Measurements from ENCODE around the gene PEX11G.
A peak's percentile ranks its signal among the peaks of the same experiment; 100 is the strongest.

PEX11G gene

GRCh38 chr19:7488736-7489353 is at the start of gene PEX11G:
TSS of gene PEX11G (minus strand) at chr19:7489035. CDS start at chr19:7489010, 25 bp downstream.
- DNase-seq (ENCODE audit: low read depth), result peak; percentile 92

DNA sequence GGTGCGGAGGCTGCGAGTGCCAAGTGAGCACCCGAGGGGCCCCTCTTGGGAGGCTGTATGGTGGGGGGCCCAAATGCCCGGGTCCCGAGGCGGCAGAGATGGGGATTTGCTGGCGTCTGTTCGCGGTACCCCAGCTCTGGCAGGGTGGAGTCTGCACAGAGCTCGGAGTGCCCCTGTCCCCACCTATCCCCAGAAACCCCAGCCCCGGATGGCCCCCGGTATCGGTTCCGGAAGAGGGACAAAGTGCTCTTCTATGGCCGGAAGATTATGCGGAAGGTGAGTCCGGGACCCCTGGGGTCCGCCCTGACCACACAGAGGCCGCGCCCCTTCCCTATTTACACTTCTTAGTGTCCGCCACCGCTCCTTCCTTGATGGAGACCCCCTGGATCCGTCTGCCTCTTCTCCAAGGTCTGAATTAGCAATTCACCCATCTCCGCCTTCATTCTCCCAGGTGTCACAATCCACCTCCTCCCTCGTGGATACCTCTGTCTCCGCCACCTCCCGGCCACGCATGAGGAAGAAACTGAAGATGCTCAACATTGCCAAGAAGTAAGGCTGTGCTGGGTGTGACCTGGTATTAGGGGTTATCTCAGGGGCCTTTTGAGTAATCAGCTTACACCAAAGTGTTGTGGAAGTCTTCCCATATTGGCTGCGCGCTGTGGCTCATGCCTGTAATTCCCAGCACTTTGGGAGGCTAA is 47.3 kb upstream of the PEX11G start:
- no peak for DNase-seq (ENCODE audit: low read depth)

GRCh38 chr19:7535047-7535997 is 46.5 kb upstream of the PEX11G start, which contains the start of gene PNPLA6:
TSS of gene PNPLA6 (plus strand) at chr19:7535717. CDS start at chr19:7535789, 72 bp downstream.
- peak; percentile 93 for DNase-seq (ENCODE audit: low read depth)

DNA sequence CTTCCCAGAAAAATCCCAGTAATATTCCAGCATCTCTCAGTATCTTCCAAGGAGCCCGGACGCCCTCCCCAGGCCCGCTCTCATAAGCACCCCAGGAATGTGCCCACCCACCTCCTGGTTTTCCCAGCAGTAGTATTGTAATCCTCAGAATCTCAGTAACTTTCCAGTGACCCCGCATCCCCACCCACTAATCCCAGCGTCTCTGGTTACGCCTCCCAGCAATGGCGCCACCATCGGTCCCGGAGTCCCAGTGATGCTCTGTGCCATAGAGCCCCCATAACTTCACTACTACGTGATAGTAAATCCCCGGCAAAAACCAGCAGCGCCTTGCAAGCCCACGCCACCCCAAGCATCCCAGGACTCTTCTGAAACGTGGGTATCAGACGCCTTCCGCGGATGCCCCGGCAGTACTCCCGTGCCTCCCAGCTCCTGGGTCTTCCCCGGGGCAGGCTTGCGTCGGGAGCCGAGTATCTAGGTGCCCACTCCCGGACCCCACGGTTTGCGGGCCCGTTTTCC is 45.8 kb upstream of the PEX11G start:
- DNase-seq (ENCODE audit: low read depth), result peak; percentile 47

- peak; percentile 82 for DNase-seq (ENCODE audit: low read depth)
Observed at GRCh38 chr19:7533925-7534480, 45.2 kb upstream of the PEX11G start.

- DNase-seq (ENCODE audit: low read depth), result no peak
Observed at GRCh38 chr19:7533281-7533885, 44.5 kb upstream of the PEX11G start.

- DNase-seq (ENCODE audit: low read depth), result no peak
Observed at GRCh38 chr19:7529610-7530490, 41.0 kb upstream of the PEX11G start.

GRCh38 chr19:7529246-7529600 is 40.4 kb upstream of the PEX11G start:
- DNase-seq (ENCODE audit: low read depth), result no peak

DNA sequence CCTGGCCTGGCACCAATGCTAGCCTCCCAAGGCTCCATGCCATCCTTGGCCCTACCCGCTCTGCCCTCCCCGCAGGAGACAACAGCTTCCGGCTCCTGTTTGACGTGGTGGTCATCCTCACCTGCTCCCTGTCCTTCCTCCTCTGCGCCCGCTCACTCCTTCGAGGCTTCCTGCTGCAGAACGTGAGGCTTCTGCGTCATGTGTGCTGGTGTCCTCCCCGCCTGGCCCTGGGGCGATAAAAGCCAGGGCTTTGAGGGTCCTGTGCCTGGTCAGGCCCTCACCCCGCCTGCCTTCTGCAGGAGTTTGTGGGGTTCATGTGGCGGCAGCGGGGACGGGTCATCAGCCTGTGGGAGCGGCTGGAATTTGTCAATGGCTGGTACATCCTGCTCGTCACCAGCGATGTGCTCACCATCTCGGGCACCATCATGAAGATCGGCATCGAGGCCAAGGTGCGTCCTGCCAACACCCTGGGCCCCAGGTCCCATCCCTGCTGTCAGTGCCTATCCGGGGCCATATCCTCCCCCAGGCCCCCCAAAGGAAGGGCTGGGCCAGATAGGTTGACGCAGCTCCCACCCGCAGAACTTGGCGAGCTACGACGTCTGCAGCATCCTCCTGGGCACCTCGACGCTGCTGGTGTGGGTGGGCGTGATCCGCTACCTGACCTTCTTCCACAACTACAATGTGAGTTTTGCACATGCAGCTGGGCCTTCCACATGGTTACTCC is 39.8 kb upstream of the PEX11G start:
- DNase-seq (ENCODE audit: low read depth), result no peak

DNA sequence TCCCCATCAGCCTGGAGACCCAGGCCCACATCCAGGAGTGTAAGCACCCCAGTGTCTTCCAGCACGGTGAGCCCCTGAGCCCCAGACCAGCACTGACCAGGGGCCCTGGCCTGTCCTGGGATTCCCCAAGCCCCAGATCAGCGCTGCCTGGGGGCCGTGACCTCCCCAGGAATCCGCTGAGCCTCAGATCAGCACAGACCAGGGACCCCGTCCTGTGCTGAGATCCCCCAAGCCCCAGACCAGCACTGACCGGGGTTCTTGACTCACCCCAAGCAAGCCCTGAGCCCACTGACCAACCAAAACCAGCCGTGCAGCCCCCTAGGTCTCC is 39.3 kb upstream of the PEX11G start:
- no peak for DNase-seq (ENCODE audit: low read depth)

GRCh38 chr19:7527516-7528191 is 38.8 kb upstream of the PEX11G start:
- DNase-seq (ENCODE audit: low read depth), result no peak

- no peak for DNase-seq (ENCODE audit: low read depth)
Observed at GRCh38 chr19:7526059-7526929, 37.5 kb upstream of the PEX11G start.

DNA sequence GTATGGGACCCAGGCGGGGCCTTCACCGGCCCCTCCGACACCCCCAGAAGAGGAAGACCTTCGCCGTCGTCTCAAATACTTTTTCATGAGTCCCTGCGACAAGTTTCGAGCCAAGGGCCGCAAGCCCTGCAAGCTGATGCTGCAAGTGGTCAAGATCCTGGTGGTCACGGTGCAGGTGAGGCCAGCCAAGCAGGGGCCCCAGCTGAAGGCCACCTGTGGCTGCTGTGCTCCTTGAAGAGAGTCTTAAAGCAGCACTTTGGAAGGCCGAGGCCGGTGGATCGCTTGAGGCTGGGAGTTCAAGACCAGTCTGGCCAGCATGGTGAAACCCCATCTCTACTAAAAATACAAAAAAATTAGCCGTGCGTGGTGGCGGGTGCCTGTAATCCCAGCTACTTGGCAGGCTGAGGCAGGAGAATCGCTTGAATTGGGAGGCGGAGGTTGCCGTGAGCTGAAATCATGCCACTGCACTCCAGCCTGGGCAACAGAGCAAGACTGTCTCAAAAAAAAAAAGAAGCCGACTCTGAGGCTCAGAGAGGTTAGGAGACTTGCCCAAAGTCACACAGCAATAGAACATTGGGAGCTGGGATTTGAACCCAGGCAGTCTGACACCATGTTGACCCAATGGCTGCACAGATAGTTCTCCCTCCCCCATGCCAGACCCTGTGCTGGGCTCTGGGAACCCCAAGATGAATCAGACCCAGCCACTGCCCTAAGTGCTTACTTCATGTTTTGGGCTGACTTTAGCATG is 36.3 kb upstream of the PEX11G start:
- no peak for DNase-seq (ENCODE audit: low read depth)

GRCh38 chr19:7524523-7524922 is 35.7 kb upstream of the PEX11G start:
- DNase-seq (ENCODE audit: low read depth), result no peak

GRCh38 chr19:7522923-7523667 is 34.3 kb upstream of the PEX11G start:
- no peak for DNase-seq (ENCODE audit: low read depth)

GRCh38 chr19:7522072-7522922 is 33.5 kb upstream of the PEX11G start, which contains the start of gene MCOLN1:
TSS of gene MCOLN1 (plus strand) at chr19:7522624. CDS start at chr19:7522751, 127 bp downstream.
- DNase-seq (ENCODE audit: low read depth), result peak; percentile 100

Measured in activated T-cell treated with anti-CD3 and anti-CD28 coated beads for 48 hours (primary cell).